HFFc6 (cell line): ENCODE data around the gene SLAMF6. TPM values are rescaled to one million over a fixed set of nuclear protein-coding genes. Genes with fewer than 3 reads are reported as not detected.

Source experiments
- DNase-seq: peaks from one replicate; pipeline ENCODE4 v3.0.0-alpha.2; 2018
- H3K27ac Mint-ChIP-seq: 2 replicates; pipeline ENCODE4 v1.8.0; 2020; ENCODE audit warnings: mild to moderate bottlenecking, mixed read lengths
- H3K27me3 Mint-ChIP-seq: 2 replicates; pipeline ENCODE4 v1.8.0; 2021; ENCODE audit warnings: mild to moderate bottlenecking, moderate library complexity, mixed read lengths; ENCODE audit not compliant: insufficient read depth
- H3K36me3 Mint-ChIP-seq: 2 replicates; pipeline ENCODE4 v1.8.0; 2021; ENCODE audit warnings: low read depth, mixed read lengths
- H3K4me1 Mint-ChIP-seq: 2 replicates; pipeline ENCODE4 v1.8.0; 2020; ENCODE audit warnings: low read depth, mixed read lengths
- H3K4me3 Mint-ChIP-seq: 2 replicates; pipeline ENCODE4 v1.8.0; 2020; ENCODE audit warnings: mild to moderate bottlenecking, moderate library complexity, mixed read lengths
- H3K9me3 Mint-ChIP-seq: 2 replicates; pipeline ENCODE4 v1.8.0; 2020; ENCODE audit warnings: mild to moderate bottlenecking, mixed read lengths
- total RNA-seq, 6 experiments: library from RNA; stranded (reverse); fragmentation: NEBNext Ultra II Directional; extraction: Animal tissue kit (Norgen Biotek cat#: 25700); gene quantifications; 2 replicates in 1 of 6; 3 replicates in 5 of 6; pipeline ENCODE4 v1.2.3, GENCODE V29; 2021
- TF ChIP-seq, protein P1 (sequence below): fragments of 200-600 bp; sonication (generic); IDR thresholded peaks from 2 replicates; pipeline ENCODE4 v1.5.0; 2021; ENCODE audit warnings: antibody characterized with exemption, mild to moderate bottlenecking

The SLAMF6 gene
- total RNA-seq, 6 experiments from 2014 or later: not detected

DNA sequence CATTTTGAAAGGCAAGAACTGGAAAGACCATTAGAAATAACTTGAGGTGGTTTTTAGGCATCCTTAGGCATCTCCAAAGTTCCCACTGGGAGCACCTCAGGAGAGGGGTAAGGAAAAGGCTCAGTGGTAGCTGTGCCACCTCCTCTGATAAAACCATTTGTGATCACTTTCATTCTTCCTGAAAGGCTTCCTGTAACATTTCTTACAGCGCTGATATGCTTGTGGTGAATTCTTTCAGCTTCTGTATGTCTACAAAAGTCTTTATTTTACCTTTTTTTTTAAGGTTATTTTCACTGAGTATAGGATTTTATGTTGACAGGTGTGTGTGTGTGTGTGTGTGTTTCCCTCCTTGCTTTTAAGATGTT lies 67.9 kb downstream of the SLAMF6 start:
- TF ChIP-seq, protein P1, sequence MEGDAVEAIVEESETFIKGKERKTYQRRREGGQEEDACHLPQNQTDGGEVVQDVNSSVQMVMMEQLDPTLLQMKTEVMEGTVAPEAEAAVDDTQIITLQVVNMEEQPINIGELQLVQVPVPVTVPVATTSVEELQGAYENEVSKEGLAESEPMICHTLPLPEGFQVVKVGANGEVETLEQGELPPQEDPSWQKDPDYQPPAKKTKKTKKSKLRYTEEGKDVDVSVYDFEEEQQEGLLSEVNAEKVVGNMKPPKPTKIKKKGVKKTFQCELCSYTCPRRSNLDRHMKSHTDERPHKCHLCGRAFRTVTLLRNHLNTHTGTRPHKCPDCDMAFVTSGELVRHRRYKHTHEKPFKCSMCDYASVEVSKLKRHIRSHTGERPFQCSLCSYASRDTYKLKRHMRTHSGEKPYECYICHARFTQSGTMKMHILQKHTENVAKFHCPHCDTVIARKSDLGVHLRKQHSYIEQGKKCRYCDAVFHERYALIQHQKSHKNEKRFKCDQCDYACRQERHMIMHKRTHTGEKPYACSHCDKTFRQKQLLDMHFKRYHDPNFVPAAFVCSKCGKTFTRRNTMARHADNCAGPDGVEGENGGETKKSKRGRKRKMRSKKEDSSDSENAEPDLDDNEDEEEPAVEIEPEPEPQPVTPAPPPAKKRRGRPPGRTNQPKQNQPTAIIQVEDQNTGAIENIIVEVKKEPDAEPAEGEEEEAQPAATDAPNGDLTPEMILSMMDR: no peak
- no peak for DNase-seq
- H3K27ac Mint-ChIP-seq: no peak overlapping the region
- H3K4me3 Mint-ChIP-seq: no peak overlapping the region
- no peaks in the 10 kb centered on the region for H3K9me3 Mint-ChIP-seq
- H3K27me3 Mint-ChIP-seq: peaks cover 3% of the 10 kb centered on the region; the same call in 1 of the 2 replicates
- no peaks in the 10 kb centered on the region for H3K4me1 Mint-ChIP-seq
- H3K36me3 Mint-ChIP-seq: no peaks in the 10 kb centered on the region

DNA sequence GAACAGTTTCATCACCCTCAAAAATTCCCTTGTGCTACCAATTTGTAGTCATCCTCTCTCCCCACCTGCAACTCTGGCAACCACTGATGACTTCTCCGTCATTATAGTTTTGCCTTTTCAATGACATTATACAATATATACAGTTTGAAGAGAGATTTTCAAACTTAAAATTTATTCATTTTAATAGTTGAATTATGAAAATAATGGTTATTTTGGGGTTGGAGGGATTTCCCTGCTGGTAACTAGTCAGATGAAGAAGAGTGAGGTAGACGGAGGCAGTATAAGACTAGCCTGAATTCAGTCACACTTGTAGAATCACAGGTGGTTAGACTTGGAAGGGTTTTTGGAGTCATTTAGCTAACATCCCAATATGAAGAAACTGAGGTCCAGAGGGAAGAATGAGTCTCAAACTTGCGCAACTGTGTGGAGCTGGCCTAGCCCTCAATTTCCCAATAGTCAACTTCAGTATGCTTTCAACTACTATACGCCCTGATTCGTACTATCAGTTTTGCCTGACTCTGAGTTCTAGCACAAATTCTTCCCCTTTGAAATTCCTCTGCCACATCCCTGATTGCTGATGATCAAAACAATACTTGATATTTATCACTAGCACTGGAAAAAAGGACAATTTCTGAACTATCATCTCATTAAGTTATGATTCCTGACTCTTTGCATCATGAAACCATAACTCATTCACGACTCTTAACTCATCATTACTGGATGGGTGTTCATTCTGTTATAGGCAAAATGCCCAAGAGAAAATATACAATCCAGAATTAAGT lies 68.5 kb downstream of the SLAMF6 start:
- Mint-ChIP-seq H3K36me3 (no peaks in the 10 kb centered on the region), H3K9me3 (no peaks in the 10 kb centered on the region), H3K4me1 (no peaks in the 10 kb centered on the region), H3K27me3 (peaks cover 3% of the 10 kb centered on the region; the same call in 1 of the 2 replicates), H3K27ac (no peak overlapping the region), H3K4me3 (no peak overlapping the region)
- DNase-seq: no peak
- TF ChIP-seq, protein P1: no peak

DNA sequence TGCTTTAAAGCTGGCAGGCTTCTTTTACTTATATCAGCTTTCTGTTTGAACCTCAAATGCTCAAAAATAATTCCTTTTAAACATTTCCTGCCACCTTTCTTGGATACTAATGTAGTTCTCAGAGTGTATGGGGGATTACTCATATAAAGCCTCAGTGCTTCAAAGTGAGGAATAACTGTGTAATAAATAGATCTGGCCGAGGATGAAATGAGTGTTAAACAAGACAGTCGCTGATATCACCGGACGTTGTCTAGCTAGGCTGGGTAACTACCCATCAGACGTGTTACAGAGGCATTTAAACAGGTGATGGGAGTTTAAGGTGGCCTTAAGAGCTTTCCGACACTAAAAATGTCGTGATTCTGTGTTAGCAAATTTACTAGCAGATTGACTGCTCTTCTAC lies 69.6 kb downstream of the SLAMF6 start:
- TF ChIP-seq, protein P1: no peak
- Mint-ChIP-seq H3K27ac (no peak overlapping the region), H3K4me1 (no peaks in the 10 kb centered on the region), H3K36me3 (no peaks in the 10 kb centered on the region), H3K27me3 (peaks cover 3% of the 10 kb centered on the region; the same call in 1 of the 2 replicates), H3K9me3 (no peaks in the 10 kb centered on the region), H3K4me3 (no peak overlapping the region)
- no peak for DNase-seq

DNA sequence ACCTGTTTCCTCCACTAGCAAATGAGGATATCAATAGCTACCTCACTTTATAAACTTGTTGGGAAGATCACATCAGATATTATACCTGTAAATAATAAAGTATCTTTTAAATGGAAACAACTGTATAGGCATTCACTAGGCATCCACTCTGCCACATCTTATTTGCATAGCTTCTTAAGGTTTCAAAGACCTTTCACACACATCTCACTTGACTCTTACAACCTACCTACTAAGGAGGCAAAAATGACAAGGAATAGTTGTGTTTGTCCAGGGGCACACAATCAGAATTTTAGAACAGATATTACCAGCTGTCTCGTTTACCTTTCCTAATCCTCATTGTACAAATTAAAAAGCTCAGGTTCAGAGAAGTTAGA lies 71.2 kb downstream of the SLAMF6 start:
- Mint-ChIP-seq H3K27ac (no peak overlapping the region), H3K4me3 (no peak overlapping the region), H3K27me3 (peaks cover 3% of the 10 kb centered on the region; the same call in 1 of the 2 replicates), H3K36me3 (no peaks in the 10 kb centered on the region), H3K9me3 (no peaks in the 10 kb centered on the region), H3K4me1 (no peaks in the 10 kb centered on the region)
- TF ChIP-seq, protein P1: no peak
- no peak for DNase-seq

DNA sequence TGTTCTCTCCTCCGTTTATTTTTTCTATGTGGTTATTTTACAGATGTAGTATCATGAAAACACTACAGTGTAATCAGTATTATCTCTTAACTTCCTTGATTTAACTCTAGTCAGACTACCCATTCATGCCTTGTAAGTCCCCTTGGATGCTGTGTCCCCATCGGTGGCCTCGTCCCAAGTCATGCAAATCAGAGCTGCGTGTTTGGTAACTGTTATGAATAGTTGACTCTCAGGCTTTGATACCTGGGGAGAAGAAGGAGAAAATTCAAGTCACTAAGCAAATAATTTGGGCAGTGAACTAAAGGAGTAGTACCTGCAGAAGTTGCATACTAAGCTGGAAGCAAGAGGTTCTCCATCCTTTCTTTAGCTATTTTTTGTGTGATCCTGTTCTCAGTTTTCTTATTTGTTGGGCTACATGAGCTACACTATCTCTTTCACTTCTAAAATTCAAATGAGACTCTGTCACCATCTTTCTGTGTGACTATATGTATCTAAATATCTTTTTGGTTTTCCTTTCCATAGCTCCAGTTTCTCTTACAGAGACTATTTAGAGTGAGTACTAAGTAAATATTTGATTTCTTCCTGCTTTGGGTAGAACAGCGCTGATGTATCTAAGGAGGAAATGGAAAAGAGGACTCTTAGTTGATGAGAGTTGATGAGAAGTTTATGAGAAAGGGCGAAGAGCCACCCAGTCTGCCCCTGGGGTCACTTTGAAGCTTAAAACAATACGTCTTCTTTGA lies 71.8 kb downstream of the SLAMF6 start:
- Mint-ChIP-seq H3K36me3 (no peaks in the 10 kb centered on the region), H3K4me3 (no peak overlapping the region), H3K27ac (no peak overlapping the region), H3K9me3 (no peaks in the 10 kb centered on the region), H3K27me3 (peaks cover 1% of the 10 kb centered on the region; the same call in 1 of the 2 replicates), H3K4me1 (no peaks in the 10 kb centered on the region)
- TF ChIP-seq, protein P1: no peak
- no peak for DNase-seq
